ENCODE results near the gene SPATS2.

Gene SPATS2

DNA sequence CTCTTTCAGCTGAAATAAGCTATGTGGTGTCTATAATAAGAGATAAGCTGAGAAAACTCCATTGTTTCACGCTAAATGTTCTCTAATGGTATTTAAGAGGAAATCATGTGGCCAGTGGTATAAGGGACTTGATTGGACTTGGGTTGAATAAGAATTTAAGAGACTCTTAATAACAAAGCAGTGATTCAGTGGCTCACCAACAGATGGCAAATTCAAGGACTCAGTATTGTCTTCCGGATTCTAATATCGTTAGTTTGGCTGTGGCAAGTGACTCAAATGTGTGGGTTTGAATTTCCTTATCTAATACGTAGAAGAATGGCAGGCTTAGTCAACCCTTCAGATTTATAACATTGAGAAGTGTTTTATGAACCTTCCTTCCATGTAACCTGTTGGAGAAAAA lies 122.5 kb downstream of the SPATS2 start:
- Histone ChIP-seq H3K27ac (no peak overlapping the region), H3K27me3 (no peaks in the 10 kb centered on the region), H3K4me1 (no peaks in the 10 kb centered on the region), H3K9me3 (no peaks in the 10 kb centered on the region), H3K4me3 (no peak overlapping the region), H3K36me3 (peaks cover 0 to 21% (median 0%) of the 10 kb centered on the region in 3 donors)
- DNase-seq, result no peak
- TF ChIP-seq CTCF (IDR thresholded peaks at IDR 0.05), result no peak
- intact Hi-C loops (cut with DNase I; ENCODE audit: low total_unique reads), result no loop called here

DNA sequence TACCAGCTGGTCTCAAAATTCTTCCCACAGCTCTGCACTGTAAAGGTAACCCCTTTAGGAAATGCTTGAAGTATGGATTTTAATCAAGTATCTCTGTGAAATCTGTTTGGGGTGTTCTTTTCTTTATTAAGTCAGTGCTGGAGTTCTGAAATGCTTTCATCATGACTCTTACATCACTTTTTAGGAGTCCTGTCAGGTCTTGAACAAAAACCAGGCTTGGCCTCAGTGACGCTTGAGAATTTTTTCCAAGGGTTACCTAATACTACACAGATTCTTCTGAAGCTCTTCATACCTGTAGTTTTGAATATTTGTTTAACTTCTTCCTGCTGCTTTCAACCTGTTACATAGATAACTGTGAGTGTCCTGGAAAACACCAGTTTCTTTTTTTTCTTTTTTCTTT lies 124.6 kb downstream of the SPATS2 start:
- TF ChIP-seq CTCF (IDR thresholded peaks at IDR 0.05), result no peak
- H3K4me3 ChIP-seq, result no peak overlapping the region
- H3K9me3 ChIP-seq, result no peaks in the 10 kb centered on the region
- intact Hi-C loops (cut with DNase I; ENCODE audit: low total_unique reads), result no loop called here
- DNase-seq, result no peak
- H3K27me3 ChIP-seq, result no peaks in the 10 kb centered on the region
- no peak overlapping the region for H3K27ac ChIP-seq
- H3K36me3 ChIP-seq, result peaks cover 0 to 21% (median 4%) of the 10 kb centered on the region in 3 donors
- H3K4me1 ChIP-seq, result no peaks in the 10 kb centered on the region

DNA sequence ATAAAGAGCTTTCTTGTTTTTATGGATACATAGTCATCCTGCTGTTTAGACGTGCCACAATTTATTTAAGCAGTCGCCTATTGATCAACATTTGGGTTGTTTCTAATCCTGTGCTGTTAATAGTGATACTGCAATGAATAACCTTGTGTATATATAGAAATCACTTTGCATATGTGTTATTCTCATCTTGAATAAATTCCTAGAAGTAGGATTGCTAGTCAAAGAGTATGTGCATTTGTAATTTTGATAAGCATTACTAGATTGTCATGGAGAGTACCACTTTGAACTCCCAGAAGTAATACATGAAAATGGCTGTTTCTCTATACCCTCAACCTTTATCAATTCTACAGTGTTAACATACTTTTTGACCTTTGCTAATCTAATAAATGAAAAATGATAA lies 126.6 kb downstream of the SPATS2 start:
- no peaks in the 10 kb centered on the region for H3K4me1 ChIP-seq
- no peak overlapping the region for H3K4me3 ChIP-seq
- DNase-seq, result no peak
- H3K36me3 ChIP-seq, result peaks cover 0 to 25% (median 7%) of the 10 kb centered on the region in 3 donors
- TF ChIP-seq CTCF (IDR thresholded peaks at IDR 0.05), result no peak
- no peak overlapping the region for H3K27ac ChIP-seq
- H3K27me3 ChIP-seq, result no peaks in the 10 kb centered on the region
- no peaks in the 10 kb centered on the region for H3K9me3 ChIP-seq
- intact Hi-C loops (cut with DNase I; ENCODE audit: low total_unique reads), result no loop called here

DNA sequence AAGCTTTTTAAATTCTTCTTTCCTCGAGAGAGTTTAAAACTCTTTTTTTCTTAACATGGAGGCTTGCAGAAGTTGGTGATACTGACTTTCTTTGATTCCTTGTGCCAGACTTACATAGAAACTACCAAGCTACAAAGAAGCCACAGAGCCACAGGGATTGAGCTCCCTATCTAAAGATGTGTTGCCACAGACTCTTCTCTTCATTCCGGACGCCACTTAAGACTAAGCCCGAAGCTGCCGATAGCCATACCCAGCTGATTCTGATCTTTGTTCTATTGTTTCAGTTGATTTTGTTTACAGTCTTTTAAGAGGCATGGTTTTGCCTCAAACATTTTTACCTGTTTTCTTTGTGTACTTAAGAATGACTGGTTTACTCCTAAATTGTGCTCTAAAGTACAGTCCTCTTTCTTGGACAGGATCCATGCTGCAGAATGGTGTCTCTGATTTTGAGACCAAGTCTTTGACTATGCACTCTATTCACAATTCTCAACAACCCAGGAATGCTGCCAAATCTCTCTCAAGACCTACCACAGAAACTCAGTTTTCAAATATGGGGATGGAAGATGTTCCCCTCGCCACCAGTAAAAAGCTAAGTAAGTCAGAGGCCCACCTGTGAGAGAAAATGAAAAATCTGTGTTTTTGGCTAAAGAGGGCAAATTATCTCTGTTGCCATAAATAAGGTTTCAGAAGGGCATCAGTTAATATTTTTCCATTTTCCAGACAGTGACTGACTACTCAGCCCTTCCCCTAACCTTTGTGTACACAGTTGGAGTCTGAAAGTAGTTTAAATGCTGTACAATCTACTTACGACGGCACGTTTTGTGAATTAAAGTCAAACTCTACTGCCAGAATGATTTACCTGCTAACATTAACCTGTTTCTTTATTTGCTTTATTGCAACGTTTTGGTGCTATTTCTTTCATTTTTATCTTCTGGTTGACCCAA lies 129.4 kb downstream of the SPATS2 start:
- intact Hi-C loops (cut with DNase I; ENCODE audit: low total_unique reads), result no loop called here
- H3K9me3 ChIP-seq, result no peaks in the 10 kb centered on the region
- no peak overlapping the region for H3K4me3 ChIP-seq
- no peak for TF ChIP-seq CTCF (IDR thresholded peaks at IDR 0.05)
- peaks cover 0 to 36% (median 21%) of the 10 kb centered on the region in 3 donors for H3K36me3 ChIP-seq
- H3K4me1 ChIP-seq, result no peaks in the 10 kb centered on the region
- DNase-seq, result no peak
- H3K27ac ChIP-seq, result no peak overlapping the region
- H3K27me3 ChIP-seq, result no peaks in the 10 kb centered on the region

GRCh38 chr12:49501895-49502294 lies 134.6 kb downstream of the SPATS2 start:
- no peaks in the 10 kb centered on the region for H3K9me3 ChIP-seq
- H3K4me3 ChIP-seq, result no peak overlapping the region
- H3K27ac ChIP-seq, result no peak overlapping the region
- intact Hi-C loops (cut with DNase I; ENCODE audit: low total_unique reads), result no loop called here
- H3K27me3 ChIP-seq, result no peaks in the 10 kb centered on the region
- H3K4me1 ChIP-seq, result no peaks in the 10 kb centered on the region
- DNase-seq, result no peak
- no peak for TF ChIP-seq CTCF (IDR thresholded peaks at IDR 0.05)
- peaks cover 0 to 16% (median 15%) of the 10 kb centered on the region in 3 donors for H3K36me3 ChIP-seq
